K562 (cell line): ENCODE data around the gene PRDM11. TPM values are rescaled to one million over a fixed set of nuclear protein-coding genes. Genes with fewer than 3 reads are reported as not detected.

Experiments
- MAFK ChIP-seq: IDR thresholded peaks from 2 replicates; pipeline ENCODE4 v1.6.1; 2011; ENCODE audit warnings: low read length, improper control_type of control experiment
- TAF15 ChIP-seq: fragments of 200-400 bp; formaldehyde crosslinking; IDR thresholded peaks from 2 replicates; pipeline ENCODE4 v1.6.1; 2017; ENCODE audit warnings: mild to moderate bottlenecking, low read depth, low read length, moderate library complexity
- ZNF140 ChIP-seq: fragments of 250-450 bp; sonication (Bioruptor Pico); IDR thresholded peaks from 2 replicates; pipeline ENCODE4 v1.8.0; 2021; ENCODE audit warnings: moderate library complexity, mild to moderate bottlenecking, inconsistent platforms
- ZNF76 ChIP-seq: fragments of 250-450 bp; sonication (Bioruptor Pico); IDR thresholded peaks from 2 replicates; pipeline ENCODE4 v1.4.0; 2020; ENCODE audit warnings: mild to moderate bottlenecking, moderate library complexity, borderline replicate concordance
- polyA plus RNA-seq, 8 experiments: library from polyadenylated mRNA; depleted of rRNA in 4 of 8; stranded (reverse) in 5 of 8; unstranded in 3 of 8; fragments of >200 nt; fragmentation: Nextera tagmentation in 2 of 8; fragmentation: Illumina TruSeq in 1 of 8; extraction: Ambion mirVana in 2 of 8; extraction: Trizol in 1 of 8; gene quantifications; 2 replicates each; pipeline versions ENCODE4 v1.2.1 to v1.2.3, GENCODE V29; 2011 to 2014; ENCODE audit warnings: inconsistent platforms in 1 of 8, missing spikeins in 1 of 8
- total RNA-seq, 7 experiments: library from RNA; depleted of rRNA in 6 of 7; stranded (reverse); fragments of >200 nt in 6 of 7; fragmentation: Illumina TruSeq in 2 of 7; extraction: Trizol in 2 of 7; gene quantifications; 2 replicates each; pipeline versions ENCODE4 v1.2.1 to v1.2.3, GENCODE V29; 2011 to 2021; ENCODE audit warnings: low replicate concordance in 1 of 7
- TF ChIP-seq, protein P1 (sequence below): fragments of 250-450 bp; sonication (Bioruptor Pico); IDR thresholded peaks from 2 replicates; pipeline ENCODE4 v1.8.0; 2022; ENCODE audit warnings: moderate library complexity, mild to moderate bottlenecking, inconsistent platforms
- TF ChIP-seq, protein P2 (sequence below): fragments of 450-650 bp; IDR thresholded peaks from 2 replicates; pipeline ENCODE4 v1.6.1; 2016; ENCODE audit warnings: mild to moderate bottlenecking

PRDM11 gene
- total and polyA plus RNA-seq, 9 of the 15 experiments (the other 6 are each of a cell fraction or from before 2014, with no cell fraction given): 0.01 to 1.1 (median 0.29) TPM

DNA sequence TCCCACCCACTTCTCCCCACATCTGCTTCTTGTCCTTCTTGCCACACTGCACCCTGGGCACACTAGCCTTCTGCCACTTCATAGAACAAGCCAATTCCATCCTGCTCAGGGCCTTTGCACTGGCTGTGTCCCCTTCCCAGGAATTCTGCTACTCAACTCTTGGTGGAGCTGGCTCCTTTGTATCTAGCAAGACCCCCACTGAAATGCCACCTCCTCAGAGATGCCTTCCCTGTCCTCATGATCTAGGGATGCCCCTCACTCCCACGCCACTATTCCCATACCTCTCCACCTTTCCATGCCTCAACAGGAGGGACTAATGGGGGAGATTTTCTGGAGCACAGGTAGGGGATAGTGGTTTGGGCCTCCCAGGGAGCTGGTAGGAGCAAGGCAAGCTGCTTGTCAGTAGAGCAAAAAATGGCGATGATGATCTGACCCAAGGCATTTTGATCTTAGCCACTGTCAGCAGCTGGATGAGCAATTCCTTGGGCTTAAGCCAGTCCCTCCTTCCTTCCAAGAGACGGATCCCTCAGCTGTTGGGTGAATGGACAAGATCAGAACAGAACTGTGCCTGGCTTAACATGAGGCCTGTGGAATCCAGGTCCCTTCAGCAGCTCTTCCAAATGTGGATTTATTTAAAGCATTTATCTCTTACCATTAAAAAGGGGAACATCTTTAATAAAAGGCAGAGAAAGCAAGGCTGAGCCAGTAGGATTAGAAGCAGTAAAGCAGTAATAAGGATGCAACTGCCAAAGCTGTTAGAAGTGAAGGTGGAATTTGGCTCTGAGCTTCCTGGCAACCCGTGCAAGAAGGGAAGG, 4.0 kb upstream of the PRDM11 start (continued):
- TF ChIP-seq, protein P1, sequence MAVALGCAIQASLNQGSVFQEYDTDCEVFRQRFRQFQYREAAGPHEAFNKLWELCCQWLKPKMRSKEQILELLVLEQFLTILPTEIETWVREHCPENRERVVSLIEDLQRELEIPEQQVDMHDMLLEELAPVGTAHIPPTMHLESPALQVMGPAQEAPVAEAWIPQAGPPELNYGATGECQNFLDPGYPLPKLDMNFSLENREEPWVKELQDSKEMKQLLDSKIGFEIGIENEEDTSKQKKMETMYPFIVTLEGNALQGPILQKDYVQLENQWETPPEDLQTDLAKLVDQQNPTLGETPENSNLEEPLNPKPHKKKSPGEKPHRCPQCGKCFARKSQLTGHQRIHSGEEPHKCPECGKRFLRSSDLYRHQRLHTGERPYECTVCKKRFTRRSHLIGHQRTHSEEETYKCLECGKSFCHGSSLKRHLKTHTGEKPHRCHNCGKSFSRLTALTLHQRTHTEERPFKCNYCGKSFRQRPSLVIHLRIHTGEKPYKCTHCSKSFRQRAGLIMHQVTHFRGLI: no peak
- TF ChIP-seq TAF15: no peak
- no peak for TF ChIP-seq ZNF76 (CRISPR knock-in tag)
- no peak for TF ChIP-seq MAFK
- no peak for TF ChIP-seq ZNF140 (CRISPR knock-in tag)
- TF ChIP-seq, protein P2, sequence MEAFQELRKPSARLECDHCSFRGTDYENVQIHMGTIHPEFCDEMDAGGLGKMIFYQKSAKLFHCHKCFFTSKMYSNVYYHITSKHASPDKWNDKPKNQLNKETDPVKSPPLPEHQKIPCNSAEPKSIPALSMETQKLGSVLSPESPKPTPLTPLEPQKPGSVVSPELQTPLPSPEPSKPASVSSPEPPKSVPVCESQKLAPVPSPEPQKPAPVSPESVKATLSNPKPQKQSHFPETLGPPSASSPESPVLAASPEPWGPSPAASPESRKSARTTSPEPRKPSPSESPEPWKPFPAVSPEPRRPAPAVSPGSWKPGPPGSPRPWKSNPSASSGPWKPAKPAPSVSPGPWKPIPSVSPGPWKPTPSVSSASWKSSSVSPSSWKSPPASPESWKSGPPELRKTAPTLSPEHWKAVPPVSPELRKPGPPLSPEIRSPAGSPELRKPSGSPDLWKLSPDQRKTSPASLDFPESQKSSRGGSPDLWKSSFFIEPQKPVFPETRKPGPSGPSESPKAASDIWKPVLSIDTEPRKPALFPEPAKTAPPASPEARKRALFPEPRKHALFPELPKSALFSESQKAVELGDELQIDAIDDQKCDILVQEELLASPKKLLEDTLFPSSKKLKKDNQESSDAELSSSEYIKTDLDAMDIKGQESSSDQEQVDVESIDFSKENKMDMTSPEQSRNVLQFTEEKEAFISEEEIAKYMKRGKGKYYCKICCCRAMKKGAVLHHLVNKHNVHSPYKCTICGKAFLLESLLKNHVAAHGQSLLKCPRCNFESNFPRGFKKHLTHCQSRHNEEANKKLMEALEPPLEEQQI: no peak
